Epithelial cell of proximal tubule (primary cell): ENCODE data around the gene COL8A1. TPM values are rescaled to one million over a fixed set of nuclear protein-coding genes. Genes with fewer than 3 reads are reported as not detected.
A peak's percentile ranks its signal among the peaks of the same experiment; 100 is the strongest.

Experiments used
- DNase-seq: peaks from one replicate; pipeline ENCODE4 v3.0.0-alpha.2; 2011; ENCODE audit warnings: low read depth
- H3K4me3 ChIP-seq: 2 replicates; pipeline ENCODE4 v1.5.1; 2011; ENCODE audit warnings: low read depth, mild to moderate bottlenecking, low read length
- total RNA-seq: library from RNA; depleted of rRNA; stranded (reverse); fragments of >200 nt; gene quantifications from 2 replicates; pipeline ENCODE4 v1.2.3, GENCODE V29; 2015
- TF ChIP-seq, protein P1 (sequence below): conservative IDR thresholded peaks from 2 replicates; pipeline ENCODE4 v1.5.1; 2012; ENCODE audit warnings: low read depth, mild to moderate bottlenecking, low read length

COL8A1 gene
- total RNA-seq, 1 donor from 2014 or later = 60.5 TPM

DNA sequence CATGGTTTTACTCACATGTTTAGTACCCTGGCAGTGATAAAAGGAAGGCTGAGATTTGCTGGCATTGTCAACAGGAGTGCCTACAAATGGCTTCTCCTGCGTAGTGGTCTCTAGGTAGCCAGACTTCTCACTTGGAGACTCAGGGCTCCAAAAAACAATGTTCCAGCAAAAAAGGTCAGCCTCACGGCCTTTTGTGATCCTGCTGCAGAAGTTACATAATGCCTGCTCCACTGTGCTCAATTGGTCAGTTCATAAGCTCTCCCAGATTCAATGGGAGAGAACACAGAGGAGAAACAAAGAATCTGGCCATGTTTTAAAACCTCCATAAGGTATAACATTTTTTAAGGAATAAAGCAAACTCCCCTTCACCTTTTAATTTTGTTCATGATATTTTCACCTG is 103.2 kb downstream of the COL8A1 start:
- H3K4me3 ChIP-seq = no peak overlapping the region
- TF ChIP-seq, protein P1, sequence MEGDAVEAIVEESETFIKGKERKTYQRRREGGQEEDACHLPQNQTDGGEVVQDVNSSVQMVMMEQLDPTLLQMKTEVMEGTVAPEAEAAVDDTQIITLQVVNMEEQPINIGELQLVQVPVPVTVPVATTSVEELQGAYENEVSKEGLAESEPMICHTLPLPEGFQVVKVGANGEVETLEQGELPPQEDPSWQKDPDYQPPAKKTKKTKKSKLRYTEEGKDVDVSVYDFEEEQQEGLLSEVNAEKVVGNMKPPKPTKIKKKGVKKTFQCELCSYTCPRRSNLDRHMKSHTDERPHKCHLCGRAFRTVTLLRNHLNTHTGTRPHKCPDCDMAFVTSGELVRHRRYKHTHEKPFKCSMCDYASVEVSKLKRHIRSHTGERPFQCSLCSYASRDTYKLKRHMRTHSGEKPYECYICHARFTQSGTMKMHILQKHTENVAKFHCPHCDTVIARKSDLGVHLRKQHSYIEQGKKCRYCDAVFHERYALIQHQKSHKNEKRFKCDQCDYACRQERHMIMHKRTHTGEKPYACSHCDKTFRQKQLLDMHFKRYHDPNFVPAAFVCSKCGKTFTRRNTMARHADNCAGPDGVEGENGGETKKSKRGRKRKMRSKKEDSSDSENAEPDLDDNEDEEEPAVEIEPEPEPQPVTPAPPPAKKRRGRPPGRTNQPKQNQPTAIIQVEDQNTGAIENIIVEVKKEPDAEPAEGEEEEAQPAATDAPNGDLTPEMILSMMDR = no peak
- no peak for DNase-seq

DNA sequence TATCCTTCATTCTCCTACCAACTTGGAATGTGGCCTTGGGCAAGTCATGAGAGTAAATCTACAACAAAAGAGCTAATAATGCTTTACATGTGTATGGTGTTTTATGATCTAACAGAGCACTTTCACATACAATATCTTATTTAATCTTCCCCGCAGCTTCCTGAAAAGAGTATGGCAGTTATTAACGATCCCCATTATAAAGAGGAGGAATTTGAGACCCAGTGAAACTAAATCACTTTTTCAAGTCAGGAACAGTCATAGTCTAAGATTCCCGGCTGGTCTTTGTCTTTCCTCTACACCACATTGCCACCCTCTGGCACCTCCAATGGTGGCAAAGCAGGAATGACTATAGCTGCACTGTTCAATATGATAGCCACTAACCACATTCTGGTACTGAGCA is 109.5 kb downstream of the COL8A1 start:
- H3K4me3 ChIP-seq = no peak overlapping the region
- peak; percentile 16 for DNase-seq
- TF ChIP-seq, protein P1 = peak; percentile 70

DNA sequence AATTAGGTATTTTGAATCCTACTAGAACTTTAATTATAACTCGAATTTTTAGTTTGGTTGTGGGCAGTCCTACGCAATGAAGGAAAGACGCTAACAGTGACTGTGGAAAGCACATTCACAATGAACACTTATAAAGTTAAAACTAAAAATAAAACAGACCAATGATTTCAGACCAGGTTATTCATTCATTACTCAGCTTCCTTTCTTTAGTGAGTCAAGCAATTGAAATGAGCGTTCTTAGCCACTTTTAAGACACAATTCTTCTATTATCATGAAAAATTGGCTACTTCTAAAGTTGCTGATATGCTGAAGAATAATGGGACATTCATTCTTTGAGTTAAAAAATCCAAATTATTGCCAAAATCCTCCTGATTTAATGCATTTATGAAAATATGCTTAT is 113.3 kb downstream of the COL8A1 start:
- TF ChIP-seq, protein P1 = no peak
- peak; percentile 50 for DNase-seq
- no peak overlapping the region for H3K4me3 ChIP-seq

DNA sequence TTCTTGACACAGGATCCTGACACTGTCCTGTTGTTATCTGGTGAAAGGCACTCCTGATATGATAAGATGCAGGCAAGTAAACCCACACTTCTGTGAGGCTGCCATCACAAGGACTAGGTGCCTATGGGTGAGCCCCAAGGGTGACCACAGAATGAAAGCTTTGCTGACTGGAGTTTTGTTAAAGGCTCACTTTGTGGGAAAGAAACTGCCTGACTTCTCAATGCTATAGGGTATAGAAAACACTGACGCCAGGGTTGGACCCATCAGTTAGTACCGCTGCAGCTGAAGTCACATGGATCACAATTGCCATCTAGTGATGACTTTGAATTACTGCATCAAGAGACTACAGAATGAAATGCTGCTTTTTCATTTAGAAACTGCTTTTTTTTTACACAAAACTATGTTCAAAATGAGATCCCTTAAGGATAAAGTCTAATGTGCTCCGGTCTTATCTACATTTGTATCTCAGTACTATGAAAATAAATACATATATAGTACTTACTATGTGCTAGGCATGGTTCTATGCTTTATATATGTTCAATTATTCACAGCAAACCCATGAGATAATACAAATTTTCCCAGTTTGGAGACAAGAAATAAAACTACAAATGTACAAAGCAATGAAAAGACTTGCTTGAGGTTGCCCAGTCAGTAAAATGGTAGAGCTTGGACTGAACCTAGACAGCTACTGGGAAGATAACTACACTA is 115.0 kb downstream of the COL8A1 start:
- no peak for DNase-seq
- H3K4me3 ChIP-seq = no peak overlapping the region
- TF ChIP-seq, protein P1 = peak; percentile 78

DNA sequence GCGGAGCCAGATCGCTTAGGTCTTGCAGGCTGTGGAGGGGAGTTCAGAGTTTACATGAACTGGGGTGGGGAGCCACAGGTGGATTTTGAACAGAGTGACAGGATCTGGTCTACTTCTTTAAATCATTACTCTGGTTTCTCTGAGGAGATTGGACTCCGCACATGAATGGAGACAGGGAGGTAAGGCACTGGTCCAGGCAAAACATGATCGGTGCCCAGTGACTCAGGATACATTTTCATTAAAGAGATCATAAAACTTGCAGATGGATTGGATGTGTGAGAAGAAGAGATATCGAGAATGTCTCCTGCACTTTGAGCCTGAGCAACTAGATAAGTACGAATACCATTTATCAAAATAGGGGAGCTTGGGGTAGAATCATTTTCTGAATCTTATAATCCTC is 117.4 kb downstream of the COL8A1 start:
- DNase-seq = no peak
- TF ChIP-seq, protein P1 = no peak
- no peak overlapping the region for H3K4me3 ChIP-seq

DNA sequence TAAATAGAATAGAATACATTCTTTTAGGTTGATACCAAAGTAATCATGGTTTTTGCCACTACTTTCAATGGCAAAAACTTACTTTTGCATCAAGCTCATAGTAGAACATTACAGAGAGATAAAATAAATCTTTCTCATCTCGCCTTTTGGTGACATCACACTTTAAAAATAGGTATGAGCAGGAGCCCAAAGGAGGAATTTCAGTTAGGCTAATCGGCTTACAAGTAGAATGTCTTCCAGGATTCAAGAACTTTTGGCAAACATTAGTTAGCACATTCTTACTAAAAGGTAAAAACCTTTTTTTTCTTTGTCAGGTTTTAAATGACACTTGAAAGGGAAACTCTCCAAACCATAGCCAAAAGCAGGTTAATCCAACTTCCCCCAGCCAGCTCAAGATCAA is 119.6 kb downstream of the COL8A1 start:
- no peak for DNase-seq
- H3K4me3 ChIP-seq = no peak overlapping the region
- TF ChIP-seq, protein P1 = no peak
